GM23248 (cell line): Measurements from ENCODE around the gene ZNF333.

Experiments used
- EZH2 ChIP-seq: fragments of 200-600 bp; sonication (generic); IDR thresholded peaks from 2 replicates; pipeline ENCODE4 v1.6.1; 2018; ENCODE audit warnings: antibody characterized with exemption, mild to moderate bottlenecking; ENCODE audit not compliant: insufficient read depth, poor library complexity, severe bottlenecking
- EZH2phosphoT487 ChIP-seq: fragments of 200-600 bp; sonication (generic); IDR thresholded peaks from 2 replicates; pipeline ENCODE4 v1.6.1; 2018; ENCODE audit warnings: antibody characterized with exemption, moderate library complexity, mild to moderate bottlenecking, low read depth; ENCODE audit not compliant: insufficient read depth

DNA sequence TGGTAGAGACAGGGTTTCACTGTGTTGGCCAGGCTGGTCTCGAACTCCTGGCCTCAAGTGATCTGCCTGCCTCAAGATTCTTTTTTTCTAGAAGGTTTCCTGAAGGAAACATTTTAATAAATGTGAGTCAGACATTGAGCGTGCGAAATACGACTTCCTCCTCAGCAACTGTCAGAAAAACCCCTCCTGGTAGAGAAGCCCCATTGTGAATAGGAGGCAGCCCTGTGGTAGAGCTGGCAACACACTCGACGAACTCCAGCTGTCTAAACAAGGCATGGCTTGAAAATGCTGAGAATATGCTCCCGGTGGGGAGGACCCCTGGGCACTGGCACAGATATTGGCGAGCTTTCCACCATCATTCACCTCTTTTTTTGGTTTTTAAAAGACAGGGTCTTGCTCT is 9.8 kb downstream of the ZNF333 start:
- no peak for TF ChIP-seq EZH2phosphoT487
- no peak for TF ChIP-seq EZH2
